NCI-H446 treated with DMSO at 0.1 percent for 48 hours (cell line): ENCODE measurements around the gene OR2T1.
"Not testable (repeated sequence)": the region's sequence is repeated elsewhere in the genome, so short reads cannot be mapped to it uniquely, and the experiment has no call there.

Experiments
- DNase-seq: peaks from one replicate; lab custom pipeline; 2025; lab: John Stamatoyannopoulos, UW

Gene OR2T1

DNA sequence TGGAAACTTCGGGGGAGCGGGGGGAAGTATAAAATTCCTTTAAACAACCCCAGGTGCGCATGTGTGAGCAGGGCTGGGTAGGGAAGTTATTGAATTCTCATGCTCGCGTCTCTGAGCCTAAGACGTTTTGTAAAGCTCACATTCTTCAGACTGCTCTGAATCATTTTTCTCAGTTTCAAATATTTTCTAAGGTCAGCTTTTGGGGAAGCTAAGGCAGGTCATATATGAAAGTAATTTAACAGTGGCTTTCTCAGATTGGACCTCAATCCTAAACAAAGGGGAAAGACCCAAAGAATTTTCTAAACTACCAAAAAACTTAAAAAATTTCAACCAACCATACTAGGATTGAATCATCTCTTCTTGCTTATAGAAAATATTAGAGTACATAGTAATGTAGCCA is 32.1 kb downstream of the OR2T1 start:
- not testable (repeated sequence) for DNase-seq

DNA sequence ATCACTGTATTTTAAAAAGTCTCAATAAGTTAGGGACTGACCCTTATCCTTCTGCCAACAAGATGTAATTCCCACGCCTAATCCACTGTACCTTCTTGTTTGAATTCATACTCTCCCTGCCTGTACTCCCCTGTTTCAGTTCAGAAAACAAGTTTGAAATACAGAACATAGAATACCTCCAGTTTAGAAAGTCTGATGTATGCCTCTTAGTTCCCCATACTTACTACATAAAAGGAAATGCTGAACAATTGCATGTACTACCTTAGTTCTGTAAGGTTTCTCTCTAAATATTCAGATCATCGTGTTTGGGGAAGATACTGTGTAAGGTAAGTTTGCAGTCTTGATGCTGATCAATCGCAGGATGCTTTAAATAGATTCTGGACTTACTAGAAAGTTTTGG is 33.5 kb downstream of the OR2T1 start:
- not testable (repeated sequence) for DNase-seq

DNA sequence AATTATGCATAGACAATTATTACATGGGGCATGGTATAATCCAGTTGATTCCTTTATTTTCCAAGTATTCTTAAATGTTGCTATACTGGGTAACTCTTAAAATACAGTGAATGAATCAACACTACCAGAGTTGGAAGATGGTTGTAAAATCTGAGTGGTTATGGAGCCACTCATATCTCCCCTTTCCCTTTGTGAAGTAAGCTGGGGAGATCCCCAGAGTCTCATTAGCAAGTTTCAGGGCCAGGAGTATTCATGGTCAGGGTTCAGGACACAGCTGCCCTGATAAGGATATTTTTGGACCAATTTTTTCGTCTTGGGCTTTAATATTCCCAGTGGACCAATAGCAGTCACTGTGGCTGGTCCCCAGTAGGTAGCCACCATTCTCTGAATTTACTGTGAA is 35.8 kb downstream of the OR2T1 start:
- not testable (repeated sequence) for DNase-seq

DNA sequence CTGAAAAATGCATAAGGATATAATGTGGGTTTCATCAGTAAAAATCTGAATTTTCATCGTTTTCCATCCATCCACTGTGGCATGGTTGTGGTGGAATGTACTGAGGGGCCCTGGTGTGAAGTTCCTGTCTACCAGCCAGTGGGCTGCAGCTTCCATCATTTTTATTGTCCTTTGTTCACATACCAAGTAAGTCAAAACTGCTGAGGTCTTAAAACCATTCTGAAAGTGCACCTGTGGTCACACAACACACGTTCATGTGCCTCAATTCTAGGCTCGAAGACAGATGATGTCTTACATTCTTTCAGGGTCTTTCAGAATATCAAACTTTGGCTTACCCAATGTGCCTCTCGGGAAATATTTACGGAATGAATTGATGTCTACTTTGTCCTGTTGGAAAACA is 36.4 kb downstream of the OR2T1 start:
- not testable (repeated sequence) for DNase-seq

DNA sequence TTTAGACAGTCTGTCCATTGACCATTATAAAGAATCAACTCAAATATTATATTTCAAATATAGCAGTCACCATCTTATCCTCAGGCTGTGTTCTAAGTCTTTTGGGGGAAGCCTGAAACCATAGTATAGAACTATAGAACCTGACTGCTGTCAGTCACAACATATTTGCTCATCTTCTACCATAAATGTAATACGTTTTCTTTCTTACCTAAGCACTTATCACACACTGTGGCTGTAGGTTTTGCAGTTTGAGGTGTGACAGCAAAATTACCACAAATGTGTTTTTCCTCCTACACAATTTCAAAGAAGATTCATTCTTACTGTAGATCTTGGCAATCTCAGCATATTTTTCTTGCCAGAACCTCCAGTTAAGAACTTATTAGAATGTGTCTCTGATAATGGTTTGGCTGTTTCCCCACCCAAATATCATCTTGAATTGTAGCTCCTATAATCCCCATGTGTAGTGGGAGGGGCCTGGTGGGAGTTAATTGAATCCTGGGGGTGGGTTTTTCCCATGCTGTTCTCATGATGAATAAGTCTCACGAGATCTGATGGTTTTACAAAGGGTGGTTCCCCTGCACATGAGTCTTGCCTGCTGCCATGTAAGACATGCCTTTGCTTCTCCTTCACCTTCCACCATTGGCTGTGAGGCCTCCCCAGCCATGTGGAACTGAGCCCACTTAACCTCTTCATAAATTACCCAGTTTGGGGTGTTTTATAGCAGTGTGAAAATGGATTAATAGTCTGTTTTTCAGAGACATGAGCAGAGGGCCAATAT is 39.8 kb downstream of the OR2T1 start:
- DNase-seq: not testable (repeated sequence)

DNA sequence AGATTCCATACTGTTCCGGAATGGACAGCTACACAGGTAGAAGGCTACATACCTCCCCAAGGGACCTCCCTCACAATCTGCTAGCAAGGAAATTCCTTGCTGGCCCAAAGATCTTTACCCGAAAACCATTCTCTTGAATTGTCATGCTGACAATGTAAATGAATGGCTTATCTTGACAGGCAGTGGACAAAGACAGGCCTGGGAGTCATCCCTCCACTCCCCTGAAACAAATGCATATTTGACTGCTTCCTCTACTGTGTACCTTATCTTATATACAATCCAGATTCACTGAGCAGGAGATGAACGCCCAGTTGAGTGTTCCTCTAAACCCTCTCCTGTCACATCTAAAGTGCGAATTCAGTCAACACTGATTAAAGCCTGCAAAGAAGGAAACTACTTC is 41.8 kb downstream of the OR2T1 start:
- DNase-seq: not testable (repeated sequence)

DNA sequence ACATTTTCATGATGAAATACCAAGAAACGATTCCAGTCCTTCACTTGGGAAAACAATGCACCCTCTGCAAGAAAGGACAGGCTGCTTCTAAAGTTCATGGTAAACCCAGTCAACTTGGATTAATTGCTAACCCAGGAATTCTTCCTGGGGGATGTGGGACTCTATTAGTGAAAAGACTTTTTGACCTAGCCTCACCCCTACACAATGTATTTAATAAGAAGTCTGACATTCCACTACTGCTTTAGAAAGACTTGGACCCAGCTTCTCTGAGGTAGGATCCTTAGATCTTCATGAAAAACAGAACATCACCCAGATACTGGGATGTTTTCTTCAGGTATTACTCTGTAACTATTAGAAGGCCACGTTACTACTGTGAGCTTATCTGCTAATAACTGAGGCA is 42.6 kb downstream of the OR2T1 start, which contains the start of gene OR2T2:
Gene OR2T2 (plus strand): TSS at position 239 of the 400 bp plus-strand sequence. CDS start 7,161 bp downstream, outside the sequence.
- not testable (repeated sequence) for DNase-seq

DNA sequence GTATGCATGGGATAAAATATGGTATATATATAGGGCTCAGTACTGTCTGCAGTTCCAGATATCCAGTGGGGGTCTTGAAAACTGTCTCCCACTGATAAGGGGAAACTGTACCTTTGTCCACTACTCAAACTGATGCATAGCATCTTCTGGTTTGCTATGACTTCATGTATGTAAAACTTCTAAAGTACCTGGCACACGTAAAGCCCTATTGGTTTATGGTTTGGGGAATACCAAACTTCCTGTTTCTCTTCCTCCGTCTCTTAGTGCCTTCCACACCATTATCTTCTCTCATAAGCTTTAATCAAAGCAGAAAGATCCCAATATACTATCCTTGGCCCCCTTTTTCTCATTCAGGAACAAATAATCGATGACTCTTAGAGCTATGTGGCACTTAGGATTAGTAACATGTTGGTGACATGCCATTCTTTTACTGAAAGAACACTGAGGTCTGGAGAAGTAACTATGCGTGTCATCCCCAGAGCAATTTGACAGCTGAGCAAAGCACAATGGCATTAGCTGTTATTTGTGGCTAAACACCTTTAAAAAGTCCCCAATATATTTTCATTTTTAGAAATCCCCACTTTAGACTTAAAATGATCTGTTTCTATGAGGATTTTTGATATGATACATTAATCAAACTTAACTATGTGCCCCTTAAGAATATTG is 45.7 kb downstream of the OR2T1 start:
- not testable (repeated sequence) for DNase-seq

DNA sequence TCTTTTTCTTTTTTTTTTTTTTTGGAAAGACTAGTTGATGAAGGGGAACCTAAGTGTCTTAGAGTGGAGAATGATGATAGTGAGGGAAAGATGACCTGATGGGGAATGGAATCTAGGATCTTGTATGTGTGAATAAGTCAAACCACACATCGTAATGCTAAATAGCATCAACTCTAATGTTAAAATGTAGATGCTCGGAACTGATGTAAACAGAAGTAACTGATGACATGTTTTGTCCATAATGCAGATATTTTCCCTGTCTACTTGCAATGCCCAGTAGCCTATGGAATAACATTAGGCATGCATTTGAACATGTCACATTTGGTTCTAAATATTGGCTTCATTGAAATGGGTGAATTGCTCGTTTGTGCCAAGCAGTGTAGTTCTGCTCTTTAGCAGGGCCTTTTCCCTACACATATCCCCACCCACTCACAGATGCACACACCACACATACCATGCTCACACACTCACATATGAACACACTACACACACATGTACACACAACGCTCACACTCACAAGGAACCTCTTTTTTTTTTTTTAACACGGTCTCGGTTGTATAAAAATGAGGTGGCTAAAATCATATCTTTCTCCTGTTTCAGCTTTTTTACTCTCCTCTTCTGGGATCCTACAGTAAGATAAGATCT is 47.1 kb downstream of the OR2T1 start:
- DNase-seq: not testable (repeated sequence)

DNA sequence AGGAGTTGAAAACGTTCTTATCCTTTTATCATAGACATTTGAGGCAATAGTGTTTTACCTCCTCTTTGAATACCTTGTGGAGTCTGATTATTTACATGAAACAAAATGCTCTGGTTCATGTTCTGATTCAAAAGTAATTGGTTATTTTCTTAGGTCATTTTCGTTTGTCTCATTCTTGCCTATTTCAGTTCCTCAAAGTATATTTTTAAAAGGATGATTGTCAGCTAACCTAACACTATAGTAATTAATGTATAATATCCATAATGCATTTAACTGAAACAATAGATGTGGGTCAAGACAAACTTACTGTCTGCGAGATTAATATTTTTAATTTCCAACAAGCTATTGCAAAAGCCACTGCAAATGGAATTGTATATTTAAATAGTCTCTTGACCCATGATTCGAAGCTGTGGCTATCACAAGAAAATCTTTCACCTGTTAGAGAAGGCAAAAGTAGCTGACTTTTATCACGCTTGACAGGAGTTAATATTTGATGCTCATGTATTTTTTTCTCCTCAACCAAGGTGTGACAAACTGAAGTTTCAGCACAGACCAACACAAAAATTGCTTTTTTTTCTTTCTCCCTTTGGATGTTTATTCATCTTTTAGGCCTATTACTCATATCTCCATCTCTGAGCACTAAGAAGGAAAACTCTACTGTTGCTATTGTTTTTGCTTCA is 47.8 kb downstream of the OR2T1 start:
- DNase-seq: not testable (repeated sequence)

DNA sequence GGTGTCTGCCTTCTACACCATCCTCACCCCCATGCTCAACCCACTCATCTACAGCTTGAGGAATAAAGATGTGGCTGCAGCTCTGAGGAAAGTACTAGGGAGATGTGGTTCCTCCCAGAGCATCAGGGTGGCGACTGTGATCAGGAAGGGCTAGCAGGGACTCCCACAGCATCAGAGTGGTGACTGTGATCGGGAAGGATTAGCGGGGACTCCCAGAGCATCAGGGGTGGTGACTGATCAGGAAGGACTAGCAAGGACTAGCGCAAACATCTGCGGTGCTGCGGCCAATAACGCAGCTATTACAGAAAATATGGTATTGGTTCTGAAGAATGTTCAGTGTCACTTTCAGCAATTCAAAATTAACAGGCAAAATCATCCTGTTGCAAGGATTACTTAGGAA is 50.8 kb downstream of the OR2T1 start:
- not testable (repeated sequence) for DNase-seq

DNA sequence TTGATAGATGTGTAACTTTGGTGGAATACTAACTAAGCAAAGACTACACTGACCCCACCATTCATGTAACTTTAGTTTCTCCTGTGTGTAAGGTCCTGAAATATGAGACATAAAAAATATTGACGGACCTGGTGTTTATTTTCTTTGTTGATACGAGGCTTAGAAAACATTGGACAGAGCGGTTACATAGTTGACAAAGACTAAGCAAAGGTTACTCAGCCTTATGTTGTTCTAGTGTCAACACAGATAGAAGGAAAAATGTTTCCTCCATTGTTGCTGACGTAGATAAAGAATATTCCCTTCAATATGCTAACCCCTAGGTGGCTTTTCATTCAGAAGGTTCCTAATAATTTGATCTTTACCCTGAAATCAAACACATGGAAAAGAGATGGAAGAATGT is 52.2 kb downstream of the OR2T1 start:
- not testable (repeated sequence) for DNase-seq

DNA sequence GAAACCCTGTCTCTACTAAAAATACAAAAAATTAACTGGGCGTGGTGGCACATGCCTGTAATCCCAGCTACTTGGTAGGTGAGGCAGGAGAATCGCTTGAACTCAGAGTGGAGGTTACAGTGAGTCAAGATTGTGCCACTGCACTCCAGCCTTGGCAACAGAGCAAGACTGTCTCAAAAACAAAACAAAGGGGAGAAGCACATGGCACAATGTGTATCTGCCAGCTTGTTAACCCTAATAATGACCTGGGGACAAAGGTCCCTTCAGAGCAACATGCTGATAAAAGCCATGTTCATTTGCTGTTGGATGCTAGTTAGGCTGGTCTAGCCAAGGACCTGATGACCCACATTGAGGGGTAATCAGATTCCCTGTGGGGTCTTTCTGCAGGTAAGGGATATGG is 53.8 kb downstream of the OR2T1 start:
- not testable (repeated sequence) for DNase-seq
